PC-9 (cell line): ENCODE data around the gene REV3L. TPM values are rescaled to one million over a fixed set of nuclear protein-coding genes. Genes with fewer than 3 reads are reported as not detected.

Experiments
- BruUV-seq: library from RNA; stranded (reverse); fragments of 400-500 nt; replicated peaks from 2 replicates; lab custom pipeline; 2021; lab: Mats Ljungman, UMichigan
- CTCF ChIA-PET: fragments of 300-600 bp; sonication (Branson Sonifier 250); formaldehyde crosslinking; loops from one replicate; lab custom pipeline; 2022; ENCODE audit warnings: antibody characterized with exemption; lab: Charles Lee
- POLR2A ChIA-PET: fragments of 300-600 bp; sonication (Branson Sonifier 250); formaldehyde crosslinking; loops from one replicate; lab custom pipeline; 2022; ENCODE audit warnings: antibody characterized with exemption; ENCODE audit not compliant: unreplicated experiment; lab: Charles Lee
- DNase-seq, 2 experiments: peaks; one replicate each; pipeline versions ENCODE4 v3.0.0 to v3.0.0-alpha.2; 2015 to 2022; ENCODE audit warnings: mixed read lengths in 1 of 2
- H2AFZ ChIP-seq: fragments of 200-600 bp; sonication (generic); 2 replicates; pipeline ENCODE4 v1.8.1; 2017; ENCODE audit warnings: antibody characterized with exemption
- H3F3A ChIP-seq: fragments of 200-600 bp; sonication (generic); 2 replicates; pipeline ENCODE4 v1.8.1; 2017; ENCODE audit warnings: antibody characterized with exemption, mild to moderate bottlenecking, low read depth; ENCODE audit not compliant: insufficient read depth
- H3K27ac ChIP-seq: fragments of 200-600 bp; sonication (generic); 2 replicates; pipeline ENCODE4 v1.6.1; 2016; ENCODE audit warnings: mixed run types
- H3K27me3 ChIP-seq: fragments of 200-600 bp; sonication (generic); 2 replicates; pipeline ENCODE4 v1.6.1; 2016; ENCODE audit warnings: low read depth, mixed run types; ENCODE audit not compliant: insufficient read depth
- H3K36me3 ChIP-seq: fragments of 200-600 bp; sonication (generic); 2 replicates; pipeline ENCODE4 v1.6.1; 2016; ENCODE audit warnings: low read depth, mixed run types
- H3K4me1 ChIP-seq: fragments of 200-600 bp; sonication (generic); replicated peaks from 2 replicates; pipeline ENCODE4 v1.6.1; 2016; ENCODE audit warnings: mixed run types; ENCODE audit not compliant: insufficient read depth
- H3K4me2 ChIP-seq: fragments of 200-600 bp; sonication (generic); 2 replicates; pipeline ENCODE4 v1.6.1; 2017; ENCODE audit warnings: mixed run types
- H3K4me3 ChIP-seq: fragments of 200-600 bp; sonication (generic); 2 replicates; pipeline ENCODE4 v1.6.1; 2016; ENCODE audit warnings: mixed run types
- H3K79me2 ChIP-seq: fragments of 200-600 bp; sonication (generic); 2 replicates; pipeline ENCODE4 v1.6.1; 2017; ENCODE audit warnings: low read depth, mixed run types
- H3K9me2 ChIP-seq: fragments of 200-600 bp; sonication (generic); 2 replicates; pipeline ENCODE4 v1.8.1; 2017; ENCODE audit warnings: mild to moderate bottlenecking; ENCODE audit not compliant: insufficient read depth
- H3K9me3 ChIP-seq: fragments of 200-600 bp; sonication (generic); 2 replicates; pipeline ENCODE4 v1.8.1; 2016; ENCODE audit warnings: low read depth; ENCODE audit not compliant: insufficient read depth
- H4K20me1 ChIP-seq: fragments of 200-600 bp; sonication (generic); 2 replicates; pipeline ENCODE4 v1.8.1; 2017; ENCODE audit not compliant: insufficient read depth
- EZH2 ChIP-seq: fragments of 200-600 bp; sonication (generic); IDR thresholded peaks from 2 replicates; pipeline ENCODE4 v1.8.0; 2017; ENCODE audit warnings: antibody characterized with exemption, low read depth
- intact Hi-C: fragments of 100-400 bp; cut with micrococcal nuclease; formaldehyde crosslinking; loops from one replicate; pipeline ENCODE4 v1.10.0; 2022; ENCODE audit not compliant: unreplicated experiment
- total RNA-seq: library from RNA; stranded (reverse); gene quantifications from 2 replicates; pipeline ENCODE4 v1.2.3, GENCODE V29; 2021
- TF ChIP-seq, protein P1 (sequence below): fragments of 200-600 bp; sonication (generic); conservative IDR thresholded peaks from 2 replicates; pipeline ENCODE4 v1.6.1; 2017; ENCODE audit warnings: mixed run types, antibody characterized with exemption, mild to moderate bottlenecking, moderate library complexity

The REV3L gene
- total RNA-seq, 1 experiment from 2014 or later: 22.9 TPM

DNA sequence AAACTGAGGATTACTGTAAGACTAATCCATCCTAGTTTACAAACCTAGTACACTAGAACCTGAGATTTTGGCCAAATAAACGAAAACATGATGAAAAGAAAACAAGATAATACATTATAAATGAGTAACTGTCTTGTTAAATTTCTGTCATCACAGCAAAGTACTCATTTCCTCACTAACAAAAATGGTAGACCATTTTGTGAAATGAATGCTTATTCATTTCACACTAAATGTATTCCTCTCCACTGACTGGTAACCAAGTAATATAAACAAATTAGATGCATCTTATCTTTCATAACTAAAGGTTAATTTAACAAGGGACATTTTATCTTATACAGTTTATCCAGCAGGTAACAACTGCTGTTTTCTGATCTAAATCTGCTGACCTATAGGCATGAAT lies 143.7 kb downstream of the REV3L start:
- no TSS peak for BruUV-seq
- DNase-seq: no peak
- Histone ChIP-seq H3K9me3 (no peaks in the 10 kb centered on the region), H2AFZ (no peak overlapping the region), H3K4me2 (no peak overlapping the region), H3K27me3 (no peaks in the 10 kb centered on the region), H4K20me1 (no peaks in the 10 kb centered on the region), H3K4me3 (no peak overlapping the region), H3K79me2 (no peaks in the 10 kb centered on the region), H3K9me2 (no peaks in the 10 kb centered on the region), H3F3A (no peaks in the 10 kb centered on the region), H3K36me3 (no peaks in the 10 kb centered on the region; the same call in 1 of the 2 replicates), H3K27ac (no peak overlapping the region), H3K4me1 (no peaks in the 10 kb centered on the region)
- POLR2A ChIA-PET: no interaction called here
- TF ChIP-seq, protein P1, sequence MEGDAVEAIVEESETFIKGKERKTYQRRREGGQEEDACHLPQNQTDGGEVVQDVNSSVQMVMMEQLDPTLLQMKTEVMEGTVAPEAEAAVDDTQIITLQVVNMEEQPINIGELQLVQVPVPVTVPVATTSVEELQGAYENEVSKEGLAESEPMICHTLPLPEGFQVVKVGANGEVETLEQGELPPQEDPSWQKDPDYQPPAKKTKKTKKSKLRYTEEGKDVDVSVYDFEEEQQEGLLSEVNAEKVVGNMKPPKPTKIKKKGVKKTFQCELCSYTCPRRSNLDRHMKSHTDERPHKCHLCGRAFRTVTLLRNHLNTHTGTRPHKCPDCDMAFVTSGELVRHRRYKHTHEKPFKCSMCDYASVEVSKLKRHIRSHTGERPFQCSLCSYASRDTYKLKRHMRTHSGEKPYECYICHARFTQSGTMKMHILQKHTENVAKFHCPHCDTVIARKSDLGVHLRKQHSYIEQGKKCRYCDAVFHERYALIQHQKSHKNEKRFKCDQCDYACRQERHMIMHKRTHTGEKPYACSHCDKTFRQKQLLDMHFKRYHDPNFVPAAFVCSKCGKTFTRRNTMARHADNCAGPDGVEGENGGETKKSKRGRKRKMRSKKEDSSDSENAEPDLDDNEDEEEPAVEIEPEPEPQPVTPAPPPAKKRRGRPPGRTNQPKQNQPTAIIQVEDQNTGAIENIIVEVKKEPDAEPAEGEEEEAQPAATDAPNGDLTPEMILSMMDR: no peak
- TF ChIP-seq EZH2: no peak
- CTCF ChIA-PET: no interaction called here
- intact Hi-C loops: no loop called here

DNA sequence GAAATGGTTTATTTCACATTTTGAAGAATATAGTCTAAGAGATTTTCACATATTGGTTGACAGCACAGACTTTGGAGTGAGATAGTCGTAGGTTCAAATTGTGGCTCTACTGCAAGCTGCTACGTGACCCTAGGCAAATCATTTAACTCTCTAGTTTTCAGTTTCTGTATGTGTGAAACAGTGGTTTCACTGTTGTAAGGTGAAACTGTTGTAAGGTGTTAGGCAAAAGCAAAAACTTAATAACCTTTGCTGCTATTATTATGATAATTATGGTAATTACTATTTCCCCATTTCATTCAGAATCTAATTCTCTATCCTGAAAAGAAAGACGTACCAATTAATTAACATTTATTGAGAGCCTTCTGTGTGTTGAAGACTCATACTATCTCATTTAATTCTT lies 144.2 kb downstream of the REV3L start:
- no peaks in the 10 kb centered on the region for H3K27me3 ChIP-seq
- no peaks in the 10 kb centered on the region for H3K9me3 ChIP-seq
- no peak overlapping the region for H2AFZ ChIP-seq
- CTCF ChIA-PET: no interaction called here
- BruUV-seq: no TSS peak
- TF ChIP-seq, protein P1: no peak
- no peak for TF ChIP-seq EZH2
- no peak overlapping the region for H3K4me2 ChIP-seq
- no peak overlapping the region for H3K27ac ChIP-seq
- H3K9me2 ChIP-seq: no peaks in the 10 kb centered on the region
- POLR2A ChIA-PET: no interaction called here
- H3K36me3 ChIP-seq: no peaks in the 10 kb centered on the region
- intact Hi-C loops: no loop called here
- H3F3A ChIP-seq: no peaks in the 10 kb centered on the region
- H3K4me3 ChIP-seq: no peak overlapping the region
- DNase-seq: no peak
- H3K4me1 ChIP-seq: no peaks in the 10 kb centered on the region
- H4K20me1 ChIP-seq: no peaks in the 10 kb centered on the region
- H3K79me2 ChIP-seq: no peaks in the 10 kb centered on the region

DNA sequence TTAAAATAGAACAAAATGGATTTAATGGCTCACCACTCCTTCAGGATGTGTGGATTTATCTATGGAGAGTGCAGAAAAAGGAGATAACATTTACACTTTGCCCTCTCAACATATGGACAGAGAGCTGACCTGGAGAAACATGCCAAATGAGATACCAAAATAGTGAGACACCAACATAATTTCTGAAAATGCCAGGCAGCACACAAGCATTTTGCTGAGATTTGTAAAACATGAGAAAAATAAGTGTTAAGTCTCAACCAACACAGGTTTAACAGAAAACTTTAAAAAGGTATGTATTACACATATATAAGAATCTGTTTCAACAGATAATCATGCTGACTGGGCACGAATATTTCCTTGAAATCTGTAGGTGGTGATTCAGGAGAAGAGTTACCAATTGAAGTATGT lies 145.2 kb downstream of the REV3L start:
- H2AFZ ChIP-seq: no peak overlapping the region
- DNase-seq: no peak
- no peak overlapping the region for H3K4me2 ChIP-seq
- H3K36me3 ChIP-seq: 0 out of 2 replicates have a peak, but pooled peaks cover 3% of the 10 kb centered on the region
- H4K20me1 ChIP-seq: no peaks in the 10 kb centered on the region
- no peak overlapping the region for H3K27ac ChIP-seq
- no peaks in the 10 kb centered on the region for H3K27me3 ChIP-seq
- TF ChIP-seq EZH2: no peak
- TF ChIP-seq, protein P1: no peak
- H3K4me3 ChIP-seq: no peak overlapping the region
- ChIA-PET CTCF (no interaction called here), POLR2A (no interaction called here)
- H3K4me1 ChIP-seq: no peaks in the 10 kb centered on the region
- intact Hi-C loops: no loop called here
- no peaks in the 10 kb centered on the region for H3K79me2 ChIP-seq
- H3K9me3 ChIP-seq: no peaks in the 10 kb centered on the region
- no TSS peak for BruUV-seq
- no peaks in the 10 kb centered on the region for H3K9me2 ChIP-seq
- no peaks in the 10 kb centered on the region for H3F3A ChIP-seq
